ENCODE data around the gene TUBE1.
"Not testable (repeated sequence)": the region's sequence is repeated elsewhere in the genome, so short reads cannot be mapped to it uniquely, and the experiment has no call there.

TUBE1 gene

GRCh38 chr6:112051251-112051740 lies 36.0 kb downstream of the TUBE1 start:
- CTCF ChIA-PET, result interaction anchor here (0.8 to 3.4 kb wide), 5 partner anchors 8 to 723 kb away, joined by 3 to 20 read pairs (median 4); no protein-coding TSS in a partner anchor
- POLR2A ChIA-PET; H3K27me3 ChIP-seq (replicated peaks in 2 of 5; ENCODE audit: control insufficient read depth in 4 of 5, insufficient read depth in 5 of 5, low read length in 4 of 5); H3K4me3 ChIP-seq (ENCODE audit: control insufficient read depth in 1 of 7, extremely low read depth in 1 of 7, insufficient read depth in 4 of 7, low read depth in 2 of 7, low read length in 6 of 7); H3K36me3 ChIP-seq (ENCODE audit: control insufficient read depth in 4 of 4, insufficient read depth in 4 of 4, low read length in 3 of 4); DNase-seq; H3K4me1 ChIP-seq (ENCODE audit: control extremely low read depth in 1 of 4, control insufficient read depth in 4 of 4, insufficient read depth in 4 of 4, low read length in 3 of 4); H3K27ac ChIP-seq (ENCODE audit: insufficient read depth in 1 of 2, low read depth in 1 of 2, low read length in 2 of 2, poor library complexity in 1 of 2, severe bottlenecking in 2 of 2); H3K9me3 ChIP-seq (ENCODE audit: control extremely low read depth in 1 of 5, control insufficient read depth in 4 of 5, insufficient read depth in 2 of 5, low read depth in 1 of 5, low read length in 4 of 5): not testable (repeated sequence)
- 100% methylated on average over 2 of the region's 4 CpGs for WGBS (ENCODE audit: insufficient coverage)

GRCh38 chr6:112050429-112050828 lies 36.9 kb downstream of the TUBE1 start:
- H3K36me3 ChIP-seq (ENCODE audit: control insufficient read depth in 4 of 4, insufficient read depth in 4 of 4, low read length in 3 of 4), result no peaks in the 10 kb centered on the region
- no peak overlapping the region for H3K4me3 ChIP-seq (ENCODE audit: control insufficient read depth in 1 of 7, extremely low read depth in 1 of 7, insufficient read depth in 4 of 7, low read depth in 2 of 7, low read length in 6 of 7)
- WGBS (ENCODE audit: insufficient coverage), result 100% methylated on average over 1 of the region's 5 CpGs
- ChIA-PET CTCF (interaction anchor here (0.8 to 3.4 kb wide), 7 partner anchors 9 to 722 kb away, joined by 3 to 20 read pairs (median 4); no protein-coding TSS in a partner anchor), POLR2A (no interaction called here)
- DNase-seq, result no peak
- no peak overlapping the region for H3K27ac ChIP-seq (ENCODE audit: insufficient read depth in 1 of 2, low read depth in 1 of 2, low read length in 2 of 2, poor library complexity in 1 of 2, severe bottlenecking in 2 of 2)
- no peaks in the 10 kb centered on the region for H3K4me1 ChIP-seq (ENCODE audit: control extremely low read depth in 1 of 4, control insufficient read depth in 4 of 4, insufficient read depth in 4 of 4, low read length in 3 of 4)
- H3K27me3 ChIP-seq (replicated peaks in 2 of 5; ENCODE audit: control insufficient read depth in 4 of 5, insufficient read depth in 5 of 5, low read length in 4 of 5), result no peaks in the 10 kb centered on the region
- peaks cover 0 to 3% (median 0%) of the 10 kb centered on the region in 5 experiments for H3K9me3 ChIP-seq (ENCODE audit: control extremely low read depth in 1 of 5, control insufficient read depth in 4 of 5, insufficient read depth in 2 of 5, low read depth in 1 of 5, low read length in 4 of 5)

GRCh38 chr6:112049996-112050395 lies 37.3 kb downstream of the TUBE1 start:
- WGBS (ENCODE audit: insufficient coverage), result 97% methylated on average over 7 of the region's 7 CpGs
- no peak overlapping the region for H3K4me3 ChIP-seq (ENCODE audit: control insufficient read depth in 1 of 7, extremely low read depth in 1 of 7, insufficient read depth in 4 of 7, low read depth in 2 of 7, low read length in 6 of 7)
- no peak overlapping the region for H3K27ac ChIP-seq (ENCODE audit: insufficient read depth in 1 of 2, low read depth in 1 of 2, low read length in 2 of 2, poor library complexity in 1 of 2, severe bottlenecking in 2 of 2)
- ChIA-PET POLR2A (no interaction called here), CTCF (interaction anchor here (0.9 to 3.4 kb wide), 7 partner anchors 9 to 340 kb away, joined by 3 to 20 read pairs (median 5); no protein-coding TSS in a partner anchor)
- H3K9me3 ChIP-seq (ENCODE audit: control extremely low read depth in 1 of 5, control insufficient read depth in 4 of 5, insufficient read depth in 2 of 5, low read depth in 1 of 5, low read length in 4 of 5), result peaks cover 0 to 3% (median 0%) of the 10 kb centered on the region in 5 experiments
- H3K36me3 ChIP-seq (ENCODE audit: control insufficient read depth in 4 of 4, insufficient read depth in 4 of 4, low read length in 3 of 4), result no peaks in the 10 kb centered on the region
- no peaks in the 10 kb centered on the region for H3K27me3 ChIP-seq (replicated peaks in 2 of 5; ENCODE audit: control insufficient read depth in 4 of 5, insufficient read depth in 5 of 5, low read length in 4 of 5)
- no peaks in the 10 kb centered on the region for H3K4me1 ChIP-seq (ENCODE audit: control extremely low read depth in 1 of 4, control insufficient read depth in 4 of 4, insufficient read depth in 4 of 4, low read length in 3 of 4)
- DNase-seq, result no peak

- ChIA-PET CTCF (interaction anchor here (1.6 to 3.4 kb wide), 3 partner anchors 8 to 340 kb away, joined by 5 to 20 read pairs (median 14); no protein-coding TSS in a partner anchor), POLR2A (no interaction called here)
Observed at GRCh38 chr6:112049026-112049799, 38.1 kb downstream of the TUBE1 start.

GRCh38 chr6:112047523-112047922 lies 39.8 kb downstream of the TUBE1 start:
- CTCF ChIA-PET, result interaction anchor here (10.0 kb wide), 1 partner anchor 340 kb away, joined by 107 read pairs; no protein-coding TSS in a partner anchor
- H3K4me1 ChIP-seq (ENCODE audit: control extremely low read depth in 1 of 4, control insufficient read depth in 4 of 4, insufficient read depth in 4 of 4, low read length in 3 of 4); H3K27me3 ChIP-seq (replicated peaks in 2 of 5; ENCODE audit: control insufficient read depth in 4 of 5, insufficient read depth in 5 of 5, low read length in 4 of 5); DNase-seq; H3K4me3 ChIP-seq (ENCODE audit: control insufficient read depth in 1 of 7, extremely low read depth in 1 of 7, insufficient read depth in 4 of 7, low read depth in 2 of 7, low read length in 6 of 7); H3K36me3 ChIP-seq (ENCODE audit: control insufficient read depth in 4 of 4, insufficient read depth in 4 of 4, low read length in 3 of 4); H3K27ac ChIP-seq (ENCODE audit: insufficient read depth in 1 of 2, low read depth in 1 of 2, low read length in 2 of 2, poor library complexity in 1 of 2, severe bottlenecking in 2 of 2); POLR2A ChIA-PET; H3K9me3 ChIP-seq (ENCODE audit: control extremely low read depth in 1 of 5, control insufficient read depth in 4 of 5, insufficient read depth in 2 of 5, low read depth in 1 of 5, low read length in 4 of 5): not testable (repeated sequence)
- WGBS (ENCODE audit: insufficient coverage), result 89% methylated on average over 14 of the region's 25 CpGs

More at GRCh38 chr6:112049026-112049799, 38.1 kb downstream of the TUBE1 start:
- WGBS (ENCODE audit: insufficient coverage), result 100% methylated on average over 5 of the region's 6 CpGs
- H3K4me1 ChIP-seq (ENCODE audit: control extremely low read depth in 1 of 4, control insufficient read depth in 4 of 4, insufficient read depth in 4 of 4, low read length in 3 of 4), result no peaks in the 10 kb centered on the region
- no peaks in the 10 kb centered on the region for H3K36me3 ChIP-seq (ENCODE audit: control insufficient read depth in 4 of 4, insufficient read depth in 4 of 4, low read length in 3 of 4)
- H3K9me3 ChIP-seq (ENCODE audit: control extremely low read depth in 1 of 5, control insufficient read depth in 4 of 5, insufficient read depth in 2 of 5, low read depth in 1 of 5, low read length in 4 of 5), result peaks cover 0 to 3% (median 0%) of the 10 kb centered on the region in 5 experiments
- no peaks in the 10 kb centered on the region for H3K27me3 ChIP-seq (replicated peaks in 2 of 5; ENCODE audit: control insufficient read depth in 4 of 5, insufficient read depth in 5 of 5, low read length in 4 of 5)
- H3K4me3 ChIP-seq (ENCODE audit: control insufficient read depth in 1 of 7, extremely low read depth in 1 of 7, insufficient read depth in 4 of 7, low read depth in 2 of 7, low read length in 6 of 7), result no peak overlapping the region
- DNase-seq, result no peak
- H3K27ac ChIP-seq (ENCODE audit: insufficient read depth in 1 of 2, low read depth in 1 of 2, low read length in 2 of 2, poor library complexity in 1 of 2, severe bottlenecking in 2 of 2), result no peak overlapping the region

- CTCF ChIA-PET, result interaction anchor here (0.6 to 10.0 kb wide), 14 partner anchors 8 to 350 kb away, joined by 3 to 107 read pairs (median 4); partner anchors contain the start of genes FAM229B and TUBE1
- H3K4me1 ChIP-seq (ENCODE audit: control extremely low read depth in 1 of 4, control insufficient read depth in 4 of 4, insufficient read depth in 4 of 4, low read length in 3 of 4), result peaks cover 0 to 8% (median 2%) of the 10 kb centered on the region in 4 experiments
- POLR2A ChIA-PET, result no interaction called here
- H3K27ac ChIP-seq (ENCODE audit: insufficient read depth in 1 of 2, low read depth in 1 of 2, low read length in 2 of 2, poor library complexity in 1 of 2, severe bottlenecking in 2 of 2), result no peak overlapping the region
- H3K27me3 ChIP-seq (replicated peaks in 2 of 5; ENCODE audit: control insufficient read depth in 4 of 5, insufficient read depth in 5 of 5, low read length in 4 of 5), result no peaks in the 10 kb centered on the region
- no peak for DNase-seq
- no peaks in the 10 kb centered on the region for H3K36me3 ChIP-seq (ENCODE audit: control insufficient read depth in 4 of 4, insufficient read depth in 4 of 4, low read length in 3 of 4)
- 97% methylated on average over 3 of the region's 3 CpGs for WGBS (ENCODE audit: insufficient coverage)
- H3K9me3 ChIP-seq (ENCODE audit: control extremely low read depth in 1 of 5, control insufficient read depth in 4 of 5, insufficient read depth in 2 of 5, low read depth in 1 of 5, low read length in 4 of 5), result no peaks in the 10 kb centered on the region
- H3K4me3 ChIP-seq (ENCODE audit: control insufficient read depth in 1 of 7, extremely low read depth in 1 of 7, insufficient read depth in 4 of 7, low read depth in 2 of 7, low read length in 6 of 7), result no peak overlapping the region
Observed at GRCh38 chr6:112044856-112045255, 42.4 kb downstream of the TUBE1 start.

- Histone ChIP-seq H3K27me3 (replicated peaks in 2 of 5; ENCODE audit: control insufficient read depth in 4 of 5, insufficient read depth in 5 of 5, low read length in 4 of 5) (no peaks in the 10 kb centered on the region), H3K36me3 (ENCODE audit: control insufficient read depth in 4 of 4, insufficient read depth in 4 of 4, low read length in 3 of 4) (no peaks in the 10 kb centered on the region), H3K9me3 (ENCODE audit: control extremely low read depth in 1 of 5, control insufficient read depth in 4 of 5, insufficient read depth in 2 of 5, low read depth in 1 of 5, low read length in 4 of 5) (no peaks in the 10 kb centered on the region), H3K27ac (ENCODE audit: insufficient read depth in 1 of 2, low read depth in 1 of 2, low read length in 2 of 2, poor library complexity in 1 of 2, severe bottlenecking in 2 of 2) (no peak overlapping the region), H3K4me1 (ENCODE audit: control extremely low read depth in 1 of 4, control insufficient read depth in 4 of 4, insufficient read depth in 4 of 4, low read length in 3 of 4) (peaks cover 0 to 8% (median 2%) of the 10 kb centered on the region in 4 experiments), H3K4me3 (ENCODE audit: control insufficient read depth in 1 of 7, extremely low read depth in 1 of 7, insufficient read depth in 4 of 7, low read depth in 2 of 7, low read length in 6 of 7) (no peak overlapping the region)
- ChIA-PET CTCF (interaction anchor here (0.6 to 10.0 kb wide), 14 partner anchors 8 to 349 kb away, joined by 3 to 107 read pairs (median 4); partner anchors contain the start of genes FAM229B and TUBE1), POLR2A (no interaction called here)
- WGBS (ENCODE audit: insufficient coverage), result 88% methylated on average over 6 of the region's 8 CpGs
- DNase-seq, result no peak
Observed at GRCh38 chr6:112044196-112044595, 43.1 kb downstream of the TUBE1 start.

Data from common myeloid progenitor, CD34-positive (primary cell).